GM21423 (cell line): ENCODE measurements around the gene SLC3A2.

Experiments
- ATAC-seq: cut with Tn5 transposase; IDR thresholded peaks from one replicate; pipeline ENCODE4 v1.9.1; 2021; ENCODE audit warnings: mild to moderate bottlenecking, moderate library complexity; ENCODE audit not compliant: unreplicated experiment

The SLC3A2 gene

GRCh38 chr11:62908468-62909072 is 27.9 kb downstream of the SLC3A2 start:
- ATAC-seq = no peak

- ATAC-seq = no peak
Measured at GRCh38 chr11:62909107-62909894, 28.6 kb downstream of the SLC3A2 start.

GRCh38 chr11:62910141-62910882 is 29.6 kb downstream of the SLC3A2 start:
- no peak for ATAC-seq

GRCh38 chr11:62911137-62912130 is 30.7 kb downstream of the SLC3A2 start:
- no peak for ATAC-seq

GRCh38 chr11:62912268-62912667 is 31.6 kb downstream of the SLC3A2 start:
- no peak for ATAC-seq

GRCh38 chr11:62914416-62914815 is 33.7 kb downstream of the SLC3A2 start:
- no peak for ATAC-seq

- ATAC-seq = no peak
Measured at GRCh38 chr11:62917906-62918502, 37.3 kb downstream of the SLC3A2 start.

- ATAC-seq = no peak
Measured at GRCh38 chr11:62918531-62918930, 37.8 kb downstream of the SLC3A2 start.

- ATAC-seq = no peak
Measured at GRCh38 chr11:62919476-62919875, 38.8 kb downstream of the SLC3A2 start.

- no peak for ATAC-seq
Measured at GRCh38 chr11:62919898-62920640, 39.4 kb downstream of the SLC3A2 start.

GRCh38 chr11:62921201-62921572 is 40.5 kb downstream of the SLC3A2 start, which contains the start of gene CHRM1:
CHRM1 (minus strand) TSS chr11:62921363; CDS start chr11:62911100, 10,263 bp downstream.
- no peak for ATAC-seq

- no peak for ATAC-seq
Measured at GRCh38 chr11:62921573-62922188, 41.0 kb downstream of the SLC3A2 start.

- ATAC-seq = no peak
Measured at GRCh38 chr11:62922189-62922589, 41.5 kb downstream of the SLC3A2 start.

GRCh38 chr11:62922653-62923431 is 42.1 kb downstream of the SLC3A2 start:
- ATAC-seq = no peak

- no peak for ATAC-seq
Measured at GRCh38 chr11:62923601-62924411, 43.1 kb downstream of the SLC3A2 start.

GRCh38 chr11:62925308-62925707 is 44.6 kb downstream of the SLC3A2 start:
- ATAC-seq = no peak
